GM12878 (cell line): Measurements from ENCODE around the gene RAB33A. TPM values are rescaled to one million over a fixed set of nuclear protein-coding genes. Genes with fewer than 3 reads are reported as not detected.

Experiments
- CUX1 ChIP-seq: IDR thresholded peaks from 2 replicates; pipeline ENCODE4 v1.6.1; 2012; ENCODE audit warnings: improper control_type of control experiment, low read depth, low read length; ENCODE audit not compliant: insufficient replicate concordance
- E4F1 ChIP-seq: fragments of 450-650 bp; IDR thresholded peaks from 2 replicates; pipeline ENCODE4 v1.6.1; 2018; ENCODE audit warnings: borderline replicate concordance, mild to moderate bottlenecking; ENCODE audit not compliant: partially characterized antibody
- MYB ChIP-seq: fragments of 150-350 bp; IDR thresholded peaks from 2 replicates; pipeline ENCODE4 v1.6.1; 2014; ENCODE audit warnings: mild to moderate bottlenecking, low read depth, low read length, borderline replicate concordance
- NR2C1 ChIP-seq: fragments of 450-650 bp; IDR thresholded peaks from 2 replicates; pipeline ENCODE4 v1.6.1; 2017; ENCODE audit warnings: antibody characterized with exemption, mild to moderate bottlenecking, moderate library complexity
- RAD51 ChIP-seq: fragments of 450-650 bp; IDR thresholded peaks from 2 replicates; pipeline ENCODE4 v1.6.1; 2016; ENCODE audit warnings: moderate library complexity, mild to moderate bottlenecking, inconsistent platforms
- RFX5 ChIP-seq: IDR thresholded peaks from 2 replicates; pipeline ENCODE4 v1.6.1; 2011; ENCODE audit warnings: low read depth, low read length, improper control_type of control experiment
- ZNF24 ChIP-seq: fragments of 450-650 bp; IDR thresholded peaks from 2 replicates; pipeline ENCODE4 v1.6.1; 2017; ENCODE audit warnings: antibody characterized with exemption, mild to moderate bottlenecking
- polyA plus RNA-seq, 11 experiments: library from polyadenylated mRNA; depleted of rRNA in 4 of 11; unstranded in 6 of 11; stranded (reverse) in 5 of 11; fragments of >200 nt; fragmentation: Nextera tagmentation in 4 of 11; fragmentation: Illumina TruSeq in 1 of 11; extraction: Ambion mirVana in 4 of 11; extraction: Trizol in 1 of 11; gene quantifications; 1 replicate in 1 of 11; 2 replicates in 10 of 11; pipeline versions ENCODE4 v1.2.1 to v1.2.3, GENCODE V29; 2011 to 2016; ENCODE audit warnings: inconsistent platforms in 2 of 11, missing spikeins in 2 of 11, low read depth in 1 of 11
- total RNA-seq, 4 experiments: library from RNA; depleted of rRNA in 3 of 4; stranded (reverse); fragments of >200 nt in 3 of 4; fragmentation: Illumina TruSeq in 1 of 4; extraction: Trizol in 1 of 4; gene quantifications; 2 replicates each; pipeline versions ENCODE4 v1.2.1 to v1.2.3, GENCODE V29; 2013 to 2021
- TF ChIP-seq, protein P1 (sequence below): fragments of 450-650 bp; IDR thresholded peaks from 2 replicates; pipeline ENCODE4 v1.6.1; 2018; ENCODE audit warnings: mild to moderate bottlenecking, low read depth, moderate library complexity; ENCODE audit not compliant: partially characterized antibody
- TF ChIP-seq, protein P2 (sequence below): IDR thresholded peaks from 2 replicates; pipeline ENCODE4 v1.6.1; 2012; ENCODE audit warnings: low read depth, low read length, improper control_type of control experiment

RAB33A gene
- total and polyA plus RNA-seq, 10 of the 15 experiments (the other 5 are each of a cell fraction or from before 2014, with no cell fraction given): 6.3 to 67.3 (median 33.4) TPM

GRCh38 chrX:130179170-130179569 is 7.4 kb downstream of the RAB33A start (continued):
- no peak for TF ChIP-seq CUX1
- TF ChIP-seq MYB: no peak
- no peak for TF ChIP-seq NR2C1
- no peak for TF ChIP-seq RFX5
- TF ChIP-seq, protein P1, sequence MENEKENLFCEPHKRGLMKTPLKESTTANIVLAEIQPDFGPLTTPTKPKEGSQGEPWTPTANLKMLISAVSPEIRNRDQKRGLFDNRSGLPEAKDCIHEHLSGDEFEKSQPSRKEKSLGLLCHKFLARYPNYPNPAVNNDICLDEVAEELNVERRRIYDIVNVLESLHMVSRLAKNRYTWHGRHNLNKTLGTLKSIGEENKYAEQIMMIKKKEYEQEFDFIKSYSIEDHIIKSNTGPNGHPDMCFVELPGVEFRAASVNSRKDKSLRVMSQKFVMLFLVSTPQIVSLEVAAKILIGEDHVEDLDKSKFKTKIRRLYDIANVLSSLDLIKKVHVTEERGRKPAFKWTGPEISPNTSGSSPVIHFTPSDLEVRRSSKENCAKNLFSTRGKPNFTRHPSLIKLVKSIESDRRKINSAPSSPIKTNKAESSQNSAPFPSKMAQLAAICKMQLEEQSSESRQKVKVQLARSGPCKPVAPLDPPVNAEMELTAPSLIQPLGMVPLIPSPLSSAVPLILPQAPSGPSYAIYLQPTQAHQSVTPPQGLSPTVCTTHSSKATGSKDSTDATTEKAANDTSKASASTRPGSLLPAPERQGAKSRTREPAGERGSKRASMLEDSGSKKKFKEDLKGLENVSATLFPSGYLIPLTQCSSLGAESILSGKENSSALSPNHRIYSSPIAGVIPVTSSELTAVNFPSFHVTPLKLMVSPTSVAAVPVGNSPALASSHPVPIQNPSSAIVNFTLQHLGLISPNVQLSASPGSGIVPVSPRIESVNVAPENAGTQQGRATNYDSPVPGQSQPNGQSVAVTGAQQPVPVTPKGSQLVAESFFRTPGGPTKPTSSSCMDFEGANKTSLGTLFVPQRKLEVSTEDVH: no peak
- no peak for TF ChIP-seq RAD51
- TF ChIP-seq, protein P2, sequence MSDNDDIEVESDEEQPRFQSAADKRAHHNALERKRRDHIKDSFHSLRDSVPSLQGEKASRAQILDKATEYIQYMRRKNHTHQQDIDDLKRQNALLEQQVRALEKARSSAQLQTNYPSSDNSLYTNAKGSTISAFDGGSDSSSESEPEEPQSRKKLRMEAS: no peak
- no peak for TF ChIP-seq E4F1
- no peak for TF ChIP-seq ZNF24
